Glomerular visceral epithelial cell (primary cell): ENCODE results near the gene AP3D1.
"Not testable (repeated sequence)": the region's sequence is repeated elsewhere in the genome, so short reads cannot be mapped to it uniquely, and the experiment has no call there.

Experiments used
- DNase-seq: peaks from one replicate; pipeline ENCODE4 v3.0.0-alpha.2; 2016; ENCODE audit errors: extremely low spot score

The AP3D1 gene

GRCh38 chr19:2128252-2128651 lies 23.1 kb downstream of the AP3D1 start:
- DNase-seq, result not testable (repeated sequence)

- DNase-seq, result no peak
Observed at GRCh38 chr19:2127758-2128157, 23.6 kb downstream of the AP3D1 start.

GRCh38 chr19:2126879-2127518 lies 24.4 kb downstream of the AP3D1 start:
- no peak for DNase-seq

DNA sequence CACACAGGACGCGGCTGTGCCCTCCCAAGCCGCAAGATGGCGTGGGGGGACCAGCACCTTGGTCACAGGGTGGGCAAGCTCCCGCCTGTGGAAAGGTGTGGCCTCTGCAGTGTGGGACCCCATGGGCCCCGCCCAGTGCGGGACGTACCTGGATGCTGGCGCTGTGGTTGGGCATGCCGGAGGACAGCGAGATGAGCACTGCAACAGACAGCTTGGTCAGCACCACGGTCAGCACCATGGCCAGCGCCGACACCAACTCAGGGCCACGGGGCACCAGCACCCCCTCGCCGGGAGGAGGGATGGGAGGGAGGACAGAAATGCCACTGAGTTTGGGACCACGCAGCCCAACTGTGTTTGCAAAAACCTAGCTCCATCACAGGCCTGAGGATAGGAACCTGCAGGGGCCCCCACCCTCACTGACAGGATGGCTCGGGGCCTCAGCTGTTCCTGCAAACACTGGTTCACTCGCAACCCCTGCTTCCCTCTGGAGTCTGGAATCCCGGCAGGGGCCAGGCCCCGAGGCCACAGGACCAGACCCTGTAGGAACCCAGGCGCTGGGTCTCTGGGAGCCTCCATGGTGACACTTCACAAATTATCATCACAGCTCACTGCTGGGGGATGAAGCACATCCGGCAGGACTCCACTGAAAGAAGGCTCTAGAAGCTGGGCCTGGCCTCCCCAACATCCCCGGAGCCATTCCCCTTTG lies 27.5 kb downstream of the AP3D1 start:
- no peak for DNase-seq

DNA sequence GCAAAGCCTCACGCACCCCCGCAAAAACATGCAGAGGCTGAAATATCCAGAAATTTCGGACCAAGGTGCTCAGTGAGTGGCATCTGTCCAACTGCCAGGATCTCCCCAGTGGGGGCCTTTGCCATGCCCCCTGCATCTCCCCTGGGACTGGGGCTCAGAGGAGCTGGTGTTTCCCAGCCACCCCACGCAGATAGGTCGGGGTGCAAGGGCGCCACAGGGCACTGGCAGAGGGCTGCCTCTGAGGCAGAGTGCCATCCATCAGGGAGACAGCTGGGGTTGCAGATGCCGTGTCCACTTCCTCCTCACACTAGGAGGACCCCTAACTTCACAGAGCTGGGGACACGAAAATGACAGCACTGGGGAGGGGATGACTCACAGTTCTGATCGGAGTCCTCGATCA lies 28.4 kb downstream of the AP3D1 start:
- DNase-seq, result no peak

DNA sequence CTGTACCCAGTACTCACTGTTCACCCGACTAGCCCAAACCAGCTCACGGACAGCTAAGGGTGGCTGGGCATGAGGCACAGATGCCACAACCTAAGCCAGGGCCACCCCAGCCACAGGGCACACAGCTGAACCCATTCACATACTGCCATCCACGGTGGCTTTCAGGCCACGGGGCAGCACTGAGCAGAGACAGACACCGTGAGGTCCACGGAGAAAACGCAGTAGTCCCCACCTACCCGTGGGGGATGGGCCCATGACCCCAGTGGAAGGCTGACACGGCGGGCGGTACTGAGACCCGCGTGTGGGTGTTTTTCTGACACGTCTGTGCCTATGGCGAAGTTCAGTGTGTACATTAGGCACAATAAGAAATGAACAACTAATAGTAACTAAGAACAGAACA lies 29.1 kb downstream of the AP3D1 start:
- no peak for DNase-seq

DNA sequence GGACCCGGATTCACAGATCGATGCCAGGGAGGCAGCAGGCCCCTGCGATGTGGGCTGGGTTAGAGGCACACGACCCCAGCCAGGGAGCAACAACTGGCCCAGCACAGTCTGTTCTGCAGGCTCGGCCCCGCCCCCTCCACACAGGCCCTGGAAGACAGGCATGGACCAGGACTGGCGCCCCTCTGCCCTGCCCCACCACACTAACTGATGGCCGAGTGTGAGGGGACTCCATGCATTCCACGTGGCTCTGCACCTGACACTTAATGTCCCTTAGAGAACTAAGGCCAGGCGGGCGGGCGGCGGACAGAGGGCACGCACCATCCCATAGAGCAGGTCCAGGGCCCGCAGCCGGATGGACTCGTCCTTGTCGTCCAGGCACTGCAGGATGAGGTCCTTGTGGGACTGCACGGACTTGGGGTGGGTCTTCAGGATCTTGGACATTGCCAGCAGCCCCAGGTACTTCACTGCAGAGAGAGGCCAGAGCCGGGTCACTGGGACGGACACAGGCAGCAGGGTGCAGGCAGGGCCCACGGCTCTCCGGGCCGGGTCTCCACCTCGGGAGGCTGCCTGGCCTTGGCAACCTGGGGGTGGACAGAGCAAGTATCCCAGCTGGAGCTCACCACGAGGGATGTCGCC lies 29.8 kb downstream of the AP3D1 start:
- no peak for DNase-seq

DNA sequence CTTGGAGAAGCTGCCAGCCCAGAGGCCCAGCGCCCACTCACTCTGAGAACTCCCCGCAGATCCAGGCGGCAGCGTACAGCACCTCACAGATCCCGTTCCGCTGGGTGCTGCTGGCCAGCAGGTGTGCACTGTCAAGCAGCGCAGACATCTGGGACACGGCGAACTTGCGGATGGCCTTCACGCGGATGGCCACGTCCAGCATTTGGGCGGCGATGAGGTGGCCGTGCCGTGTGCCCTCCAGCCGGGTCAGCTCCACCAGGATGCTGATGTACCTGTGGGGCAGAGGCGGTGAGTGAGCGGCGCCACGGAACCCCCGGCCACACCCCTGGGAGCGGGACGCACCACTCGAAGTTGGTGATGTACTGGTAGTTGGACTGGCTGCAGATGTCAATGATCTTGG lies 30.5 kb downstream of the AP3D1 start:
- DNase-seq, result no peak

GRCh38 chr19:2119921-2120785 lies 31.2 kb downstream of the AP3D1 start:
- DNase-seq, result no peak

DNA sequence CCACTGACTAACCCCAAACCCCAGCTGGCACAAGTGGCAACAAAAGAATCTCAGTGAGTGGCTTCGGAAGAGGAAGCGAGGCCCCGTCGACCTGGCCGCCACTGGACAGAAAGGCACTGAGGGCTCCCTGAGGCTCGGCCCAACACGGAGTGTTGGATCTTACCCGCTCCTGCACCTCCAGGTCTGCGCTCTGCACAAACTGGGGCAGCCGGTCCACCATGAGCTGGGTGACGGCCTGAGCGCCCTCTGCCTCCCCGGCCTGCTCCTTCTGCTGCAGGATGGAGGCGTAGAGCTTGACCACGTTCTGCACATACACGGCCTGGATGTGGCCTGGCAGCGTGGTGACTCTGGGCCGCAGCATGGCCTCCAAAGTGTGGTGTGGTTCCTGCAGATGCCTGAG lies 32.9 kb downstream of the AP3D1 start:
- DNase-seq, result no peak

- no peak for DNase-seq
Observed at GRCh38 chr19:2117215-2117960, 34.0 kb downstream of the AP3D1 start.

- DNase-seq, result no peak
Observed at GRCh38 chr19:2116507-2116906, 34.9 kb downstream of the AP3D1 start.

DNA sequence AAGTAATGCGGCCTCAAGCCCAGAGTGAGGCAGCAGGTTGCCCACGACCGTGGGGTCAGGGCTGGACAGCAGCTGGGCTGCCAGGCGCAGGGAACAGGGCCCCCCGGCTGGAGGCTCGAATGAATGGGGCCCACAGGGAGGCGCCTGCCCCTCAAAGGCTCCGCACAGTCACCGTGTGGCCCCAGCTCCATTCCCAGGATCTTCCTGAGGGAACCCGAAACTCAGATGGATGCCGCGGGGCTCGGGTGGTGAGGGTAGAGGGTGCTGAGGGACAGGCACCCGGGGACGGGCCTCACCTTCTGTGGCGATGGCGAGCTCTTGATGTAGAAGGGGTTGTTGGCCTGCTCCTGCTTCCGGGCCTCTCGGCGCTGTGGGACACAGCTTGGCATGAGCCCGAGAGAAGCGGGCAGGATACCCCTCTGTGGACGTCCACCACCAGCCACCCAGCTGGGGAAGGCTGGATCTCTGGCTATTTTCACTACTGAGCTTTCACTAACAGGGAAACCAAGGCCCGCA lies 35.4 kb downstream of the AP3D1 start:
- DNase-seq, result no peak

GRCh38 chr19:2115324-2115723 lies 36.0 kb downstream of the AP3D1 start:
- DNase-seq, result no peak

DNA sequence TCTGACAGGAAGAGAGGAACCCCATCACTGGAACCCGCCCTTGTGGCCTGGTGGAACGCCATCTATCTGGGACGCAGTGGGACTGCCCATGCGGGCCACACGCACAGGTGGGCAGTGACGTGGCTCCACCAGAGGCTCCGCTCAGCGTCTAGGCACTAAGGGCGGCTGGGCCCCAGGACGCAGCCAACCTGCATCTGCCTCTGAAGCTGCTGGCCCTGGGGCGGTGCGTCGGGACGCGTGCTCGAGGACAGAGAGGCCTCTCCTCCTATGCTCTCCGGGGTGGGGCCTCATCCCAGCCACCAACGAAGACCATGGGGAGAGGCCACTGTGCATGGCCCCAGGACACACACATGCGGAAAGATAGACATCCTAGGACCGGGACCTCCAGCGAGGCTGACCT lies 36.5 kb downstream of the AP3D1 start:
- no peak for DNase-seq

DNA sequence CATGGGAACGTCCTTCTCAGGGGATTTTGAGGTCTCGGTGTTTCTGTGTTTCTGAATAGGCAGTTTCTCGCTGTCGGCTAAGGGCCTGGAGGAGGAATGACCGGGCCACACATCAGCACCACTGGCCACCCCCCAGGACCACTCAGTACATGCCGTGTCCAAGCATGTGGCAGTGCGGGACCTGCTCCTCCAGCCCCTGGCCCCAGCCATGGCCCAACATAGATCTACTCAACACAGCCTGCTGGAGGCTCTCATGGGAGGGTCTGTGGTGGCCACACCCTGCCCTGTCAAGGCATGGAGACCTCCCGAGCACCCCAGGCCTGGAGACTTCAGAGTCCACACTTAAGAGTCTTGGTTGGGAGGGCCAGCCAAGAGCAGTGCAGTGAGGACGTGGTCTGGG lies 37.1 kb downstream of the AP3D1 start:
- DNase-seq, result no peak

- no peak for DNase-seq
Observed at GRCh38 chr19:2113439-2114211, 37.7 kb downstream of the AP3D1 start.

GRCh38 chr19:2112516-2113320 lies 38.6 kb downstream of the AP3D1 start:
- DNase-seq, result no peak

GRCh38 chr19:2111886-2112285 lies 39.5 kb downstream of the AP3D1 start:
- no peak for DNase-seq

- DNase-seq, result no peak
Observed at GRCh38 chr19:2111425-2111824, 39.9 kb downstream of the AP3D1 start.
